ENCODE data around the gene ZDHHC24.

DNA sequence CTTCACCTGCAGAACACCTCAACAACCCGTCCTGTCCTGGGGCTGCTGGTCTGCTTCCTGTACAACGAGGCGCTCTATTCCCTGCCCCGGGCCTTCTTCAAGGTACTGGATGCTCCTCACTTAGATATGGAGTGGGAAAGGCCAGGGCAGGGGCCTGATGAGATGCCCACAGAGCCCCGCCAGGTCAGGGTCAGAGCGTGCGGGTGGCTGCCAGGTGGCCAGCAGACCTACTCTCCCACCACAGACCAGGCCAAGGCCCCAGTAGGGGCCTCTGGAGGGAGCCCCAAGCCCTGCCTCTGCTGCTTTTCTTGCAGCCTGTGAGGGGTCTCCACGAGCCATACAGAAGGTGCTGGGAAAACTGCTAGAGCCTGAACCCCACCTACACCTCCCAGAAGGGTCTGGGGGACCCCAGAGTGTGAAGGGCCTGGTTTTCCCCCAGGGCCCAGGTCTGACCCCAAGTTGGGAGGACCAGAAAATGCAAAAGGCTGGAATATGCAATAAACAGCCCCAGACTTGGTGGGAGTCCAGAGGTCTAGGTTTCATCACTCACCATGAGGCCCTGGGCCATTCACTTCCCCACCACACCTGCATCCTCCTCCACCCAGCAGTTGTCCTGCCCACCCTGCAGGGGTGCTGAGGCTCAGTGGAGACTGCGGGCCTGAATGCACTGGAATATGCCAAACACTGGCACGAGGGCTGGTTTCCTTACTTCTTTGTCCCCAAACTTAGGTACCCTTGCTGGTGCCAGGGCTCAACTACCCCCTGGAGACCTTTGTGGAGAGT lies 14.7 kb downstream of the ZDHHC24 start:
- TF ChIP-seq GATA2 (IDR thresholded peaks at IDR 0.05; ENCODE audit: low read depth, low read length) (no peak), GATA3 (IDR thresholded peaks at IDR 0.05; ENCODE audit: low read depth, low read length) (no peak)
